ENCODE measurements around the gene ATP6V1A.
A peak's percentile ranks its signal among the peaks of the same experiment; 100 is the strongest.

The ATP6V1A gene

GRCh38 chr3:113746548-113747282 lies at the start of gene ATP6V1A:
TSS of gene ATP6V1A (plus strand) at chr3:113747035. CDS start at chr3:113778754, 31,719 bp downstream.
- peak; percentile 62 to 80 for DNase-seq (ENCODE audit: low read depth in 2 of 2)

GRCh38 chr3:113697500-113698090 lies 49.2 kb upstream of the ATP6V1A start:
- DNase-seq (ENCODE audit: low read depth in 2 of 2): no peak

- no peak for DNase-seq (ENCODE audit: low read depth in 2 of 2)
Observed at GRCh38 chr3:113698213-113698742, 48.6 kb upstream of the ATP6V1A start.

DNA sequence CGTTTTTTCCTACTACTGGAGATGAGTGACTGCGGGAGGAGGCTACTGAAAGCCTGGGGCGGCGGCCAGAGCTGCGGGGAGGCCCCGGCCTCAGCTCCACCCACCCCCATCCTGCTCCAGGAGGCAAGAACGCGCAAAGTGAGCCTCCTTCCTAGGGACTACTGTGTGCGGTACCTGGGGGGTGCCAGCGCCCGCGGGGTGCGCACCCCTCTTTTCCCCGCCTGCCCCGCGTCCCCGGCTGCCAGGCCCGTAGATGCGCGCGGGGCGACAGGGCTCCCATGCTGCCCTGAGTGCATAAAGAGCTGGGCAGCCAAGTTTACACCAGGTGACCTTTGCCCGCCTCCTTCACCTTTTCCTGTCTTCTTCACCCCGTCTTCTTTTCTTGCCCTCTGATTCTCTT lies 47.9 kb upstream of the ATP6V1A start:
- no peak for DNase-seq (ENCODE audit: low read depth in 2 of 2)

- DNase-seq (ENCODE audit: low read depth in 2 of 2): no peak
Observed at GRCh38 chr3:113707835-113708234, 39.0 kb upstream of the ATP6V1A start.

DNA sequence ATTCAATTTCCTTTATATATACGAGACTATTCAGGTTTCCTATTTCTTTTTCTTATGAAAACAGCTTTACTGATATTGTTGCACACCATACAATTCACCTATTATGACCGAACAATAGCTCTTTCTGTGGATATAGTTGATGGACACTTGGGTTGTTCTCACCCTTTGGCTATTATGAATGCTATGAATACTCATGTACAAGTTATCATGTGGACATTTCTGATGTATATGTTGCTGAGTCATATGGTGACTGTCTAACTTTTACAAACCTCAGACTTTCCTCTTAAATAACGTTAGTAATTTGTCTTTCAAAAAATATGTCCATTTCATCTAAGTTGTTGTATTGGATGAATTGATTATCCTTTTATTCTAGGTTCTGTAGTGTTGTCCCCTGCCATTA lies 34.7 kb upstream of the ATP6V1A start:
- DNase-seq (ENCODE audit: low read depth in 2 of 2): no peak

- DNase-seq (ENCODE audit: low read depth in 2 of 2): no peak
Observed at GRCh38 chr3:113714702-113715101, 32.1 kb upstream of the ATP6V1A start.

DNA sequence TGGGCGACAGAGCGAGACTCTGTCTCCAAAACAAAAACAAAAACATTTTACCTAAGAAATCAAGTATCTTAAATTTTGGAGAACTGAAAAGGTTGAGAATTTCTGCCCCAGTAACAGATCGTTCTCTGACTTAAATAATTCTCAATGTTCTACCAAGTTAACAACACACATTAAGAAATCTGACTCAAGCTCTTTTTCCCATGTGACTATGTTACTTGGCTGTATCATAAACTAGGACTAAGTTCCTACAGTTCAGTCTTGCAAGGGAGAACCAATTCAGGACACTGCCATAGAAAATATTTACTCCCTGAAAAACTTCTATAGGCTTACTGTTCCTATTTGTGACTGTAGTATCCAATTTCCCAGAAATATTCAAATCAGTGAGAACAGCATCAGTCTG lies 29.5 kb upstream of the ATP6V1A start:
- DNase-seq (ENCODE audit: low read depth in 2 of 2): no peak

- DNase-seq (ENCODE audit: low read depth in 2 of 2): no peak
Observed at GRCh38 chr3:113717818-113718217, 29.0 kb upstream of the ATP6V1A start.

GRCh38 chr3:113719294-113719693 lies 27.5 kb upstream of the ATP6V1A start:
- DNase-seq (ENCODE audit: low read depth in 2 of 2): no peak

DNA sequence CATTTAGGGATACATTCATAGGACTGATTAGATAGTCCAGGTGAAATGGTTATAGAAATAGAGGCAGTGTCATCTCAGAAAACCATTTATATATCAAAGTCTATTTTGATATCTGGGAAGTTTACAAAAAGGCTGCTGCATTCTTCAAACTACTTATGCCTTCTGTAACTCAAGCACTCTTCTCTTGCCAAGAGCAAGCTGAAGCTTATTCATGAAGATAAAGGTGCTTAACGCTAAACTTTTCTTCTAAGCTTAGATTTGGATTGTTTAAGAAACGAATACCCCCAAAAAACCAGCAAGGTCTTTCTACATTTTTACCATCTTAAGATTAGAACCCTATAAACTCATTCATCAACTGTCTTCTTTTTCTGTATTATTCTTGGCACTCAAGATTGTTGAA lies 27.1 kb upstream of the ATP6V1A start:
- DNase-seq (ENCODE audit: low read depth in 2 of 2): no peak

DNA sequence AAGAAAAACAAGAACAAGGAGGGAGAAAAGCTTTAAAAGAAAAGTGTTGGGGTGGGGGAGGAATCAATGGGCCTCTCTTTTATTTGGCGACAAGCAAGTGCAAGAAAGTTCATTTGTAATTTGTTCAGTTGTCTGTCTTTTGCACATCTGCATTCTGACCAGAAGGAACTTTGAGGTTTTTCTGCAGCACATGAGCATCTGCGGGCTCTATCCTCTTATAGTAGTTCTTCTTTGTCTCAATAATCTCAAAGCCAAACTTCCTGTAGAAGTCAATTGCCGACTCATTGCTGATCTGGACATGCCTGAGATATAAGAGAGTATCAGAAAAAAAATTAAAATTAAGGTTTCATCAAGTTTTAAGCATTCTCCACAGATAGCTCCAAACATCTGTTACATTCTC lies 25.2 kb upstream of the ATP6V1A start:
- DNase-seq (ENCODE audit: low read depth in 2 of 2): no peak

DNA sequence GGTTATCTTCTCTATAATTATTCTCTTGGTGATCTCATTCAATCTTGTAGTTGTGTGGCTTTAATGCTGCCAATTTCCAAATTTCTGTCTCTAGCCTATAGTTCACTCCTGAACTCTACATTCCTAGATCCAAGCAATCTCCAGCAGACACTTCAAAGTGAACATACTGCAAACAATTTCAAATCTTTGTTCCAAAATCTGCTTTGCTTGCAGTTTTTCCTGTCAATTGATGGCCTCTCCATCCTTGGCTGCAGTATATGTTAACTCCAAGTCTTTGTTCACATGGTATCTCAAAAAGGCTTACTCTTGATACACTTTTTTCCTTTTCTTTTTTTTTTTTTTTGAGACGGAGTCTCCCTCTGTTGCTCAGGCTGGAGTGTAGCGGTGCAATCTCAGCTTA lies 18.2 kb upstream of the ATP6V1A start:
- no peak for DNase-seq (ENCODE audit: low read depth in 2 of 2)

- DNase-seq (ENCODE audit: low read depth in 2 of 2): no peak
Observed at GRCh38 chr3:113730550-113730949, 16.3 kb upstream of the ATP6V1A start.

DNA sequence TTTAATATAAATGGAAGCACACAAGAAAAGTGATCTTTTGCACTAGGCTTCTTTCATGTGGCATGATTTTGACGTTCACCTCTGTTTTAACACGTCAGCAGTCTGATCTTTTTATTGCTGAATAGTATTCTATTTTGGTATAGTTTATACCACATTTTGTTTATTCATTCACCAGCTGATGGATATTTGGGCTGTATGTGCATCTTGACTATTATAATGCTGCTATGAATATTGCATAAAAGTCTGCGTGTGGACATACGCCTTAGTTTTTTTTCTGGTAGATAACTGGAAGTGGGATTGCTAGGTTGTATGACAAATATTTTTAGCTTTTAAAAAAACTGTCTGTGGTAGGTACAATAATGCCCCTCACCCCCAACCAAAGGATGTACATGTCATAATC lies 15.1 kb upstream of the ATP6V1A start:
- no peak for DNase-seq (ENCODE audit: low read depth in 2 of 2)

- no peak for DNase-seq (ENCODE audit: low read depth in 2 of 2)
Observed at GRCh38 chr3:113736548-113737089, 10.2 kb upstream of the ATP6V1A start.

GRCh38 chr3:113741086-113741485 lies 5.7 kb upstream of the ATP6V1A start:
- DNase-seq (ENCODE audit: low read depth in 2 of 2): no peak

DNA sequence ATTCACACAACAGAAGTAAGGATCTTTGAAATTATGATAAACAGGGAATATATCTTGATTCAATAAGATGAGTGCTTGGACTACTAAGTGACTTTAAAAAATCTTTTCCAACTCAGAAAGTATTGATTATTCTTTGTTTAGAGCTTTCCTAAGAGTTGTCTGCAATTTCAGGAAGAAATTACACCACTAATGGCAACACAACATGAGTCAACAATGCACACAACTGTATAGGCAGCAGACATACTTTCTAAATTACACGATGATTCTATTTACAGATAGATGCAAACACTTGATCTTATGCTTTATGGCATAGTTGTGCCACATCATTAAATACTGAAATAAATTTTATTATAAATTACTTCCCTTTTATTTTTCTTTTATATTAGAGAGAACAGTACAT lies 5.2 kb upstream of the ATP6V1A start:
- DNase-seq (ENCODE audit: low read depth in 2 of 2): no peak

DNA sequence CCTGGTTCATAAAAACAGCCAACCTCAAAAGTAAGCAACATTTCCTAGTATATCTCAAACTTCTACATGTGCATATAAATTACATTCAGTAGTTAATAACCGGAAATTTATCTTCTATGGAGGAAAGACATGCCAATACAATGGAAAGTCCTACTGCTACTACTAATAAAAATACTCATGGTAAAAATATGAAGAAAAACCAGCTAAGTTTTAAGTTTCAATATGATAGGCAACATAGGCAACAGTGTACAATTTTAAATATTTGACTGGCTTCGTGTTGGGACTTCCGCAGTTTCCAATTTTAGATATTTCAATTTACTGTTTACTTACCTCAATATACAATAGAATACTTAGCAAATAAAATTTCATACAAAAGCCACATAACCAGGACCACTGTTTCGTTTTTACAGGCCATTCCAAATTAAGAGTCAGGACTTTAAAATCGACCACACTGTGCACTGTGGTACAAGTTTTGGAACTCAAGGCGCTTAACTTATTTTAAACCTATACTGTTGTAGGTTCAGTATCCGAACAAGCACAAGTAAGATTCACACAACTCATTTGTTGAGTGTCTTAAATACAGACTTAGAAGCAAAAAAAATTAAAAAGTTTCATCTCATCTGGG lies 3.7 kb upstream of the ATP6V1A start:
- DNase-seq (ENCODE audit: low read depth in 2 of 2): no peak

- DNase-seq (ENCODE audit: low read depth in 2 of 2): peak; percentile 45 to 74
Observed at GRCh38 chr3:113744941-113745755, 1.7 kb upstream of the ATP6V1A start.

- DNase-seq (ENCODE audit: low read depth in 2 of 2): peak; percentile 89
Observed at GRCh38 chr3:113745756-113746547, 883 bp upstream of the ATP6V1A start, which contains the start of gene NAA50. TSS of gene NAA50 (minus strand) at chr3:113746249. CDS start at chr3:113745949, 300 bp downstream.
